HG03558 (cell line): Measurements from ENCODE around the gene MCRS1.
"Not testable (repeated sequence)": the region's sequence is repeated elsewhere in the genome, so short reads cannot be mapped to it uniquely, and the experiment has no call there.

Source experiments
- ATAC-seq: cut with Tn5 transposase; IDR thresholded peaks from one replicate; pipeline ENCODE4 v1.9.1; 2021; ENCODE audit warnings: moderate number of reproducible peaks; ENCODE audit not compliant: unreplicated experiment; ENCODE audit errors: extremely low read depth

The MCRS1 gene, protein sequence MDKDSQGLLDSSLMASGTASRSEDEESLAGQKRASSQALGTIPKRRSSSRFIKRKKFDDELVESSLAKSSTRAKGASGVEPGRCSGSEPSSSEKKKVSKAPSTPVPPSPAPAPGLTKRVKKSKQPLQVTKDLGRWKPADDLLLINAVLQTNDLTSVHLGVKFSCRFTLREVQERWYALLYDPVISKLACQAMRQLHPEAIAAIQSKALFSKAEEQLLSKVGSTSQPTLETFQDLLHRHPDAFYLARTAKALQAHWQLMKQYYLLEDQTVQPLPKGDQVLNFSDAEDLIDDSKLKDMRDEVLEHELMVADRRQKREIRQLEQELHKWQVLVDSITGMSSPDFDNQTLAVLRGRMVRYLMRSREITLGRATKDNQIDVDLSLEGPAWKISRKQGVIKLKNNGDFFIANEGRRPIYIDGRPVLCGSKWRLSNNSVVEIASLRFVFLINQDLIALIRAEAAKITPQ

DNA sequence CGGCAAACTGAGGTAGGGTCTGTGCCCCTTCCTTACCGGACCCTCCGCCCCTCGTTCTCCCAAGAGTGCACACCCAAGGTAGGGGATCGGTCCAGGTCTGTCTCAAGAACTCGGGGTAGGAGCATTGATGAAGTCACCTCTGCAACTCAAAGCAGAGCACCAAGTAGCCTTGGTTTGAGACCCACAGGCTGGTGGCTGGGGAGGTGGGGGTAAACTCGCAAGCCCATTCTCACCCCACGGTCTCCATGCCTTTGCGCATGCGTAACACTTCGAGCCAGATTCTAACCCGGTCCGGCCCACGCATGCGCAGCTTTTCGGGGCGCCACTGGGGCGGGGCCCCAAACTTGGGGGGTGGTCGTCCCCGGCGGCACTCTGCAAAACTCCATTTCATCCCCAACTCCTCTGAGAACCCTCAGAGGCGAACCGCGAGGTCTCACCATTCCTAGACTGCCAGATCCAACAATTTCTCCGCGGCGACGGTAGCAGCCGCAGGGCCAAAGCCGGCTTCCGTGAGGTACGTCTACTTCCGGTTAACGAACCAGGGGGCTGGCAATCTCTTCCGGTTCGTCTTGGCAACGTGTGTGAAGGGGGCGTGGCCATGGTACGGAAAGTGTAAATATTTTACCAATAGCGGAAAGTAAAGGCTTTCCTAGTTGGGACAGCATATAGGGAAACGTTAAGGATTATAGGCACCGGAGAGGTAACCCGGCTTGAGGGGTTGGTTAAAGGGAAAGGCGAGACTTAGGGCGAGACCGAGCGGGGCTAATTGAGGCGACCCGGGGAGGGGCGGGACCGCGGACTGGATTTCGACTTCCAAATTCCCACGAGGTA lies at the start of gene MCRS1:
TSS of gene MCRS1 (minus strand) at position 532 of the 831 bp plus-strand sequence. CDS start 1,411 bp downstream, outside the sequence.
- ATAC-seq = peak; percentile 57

DNA sequence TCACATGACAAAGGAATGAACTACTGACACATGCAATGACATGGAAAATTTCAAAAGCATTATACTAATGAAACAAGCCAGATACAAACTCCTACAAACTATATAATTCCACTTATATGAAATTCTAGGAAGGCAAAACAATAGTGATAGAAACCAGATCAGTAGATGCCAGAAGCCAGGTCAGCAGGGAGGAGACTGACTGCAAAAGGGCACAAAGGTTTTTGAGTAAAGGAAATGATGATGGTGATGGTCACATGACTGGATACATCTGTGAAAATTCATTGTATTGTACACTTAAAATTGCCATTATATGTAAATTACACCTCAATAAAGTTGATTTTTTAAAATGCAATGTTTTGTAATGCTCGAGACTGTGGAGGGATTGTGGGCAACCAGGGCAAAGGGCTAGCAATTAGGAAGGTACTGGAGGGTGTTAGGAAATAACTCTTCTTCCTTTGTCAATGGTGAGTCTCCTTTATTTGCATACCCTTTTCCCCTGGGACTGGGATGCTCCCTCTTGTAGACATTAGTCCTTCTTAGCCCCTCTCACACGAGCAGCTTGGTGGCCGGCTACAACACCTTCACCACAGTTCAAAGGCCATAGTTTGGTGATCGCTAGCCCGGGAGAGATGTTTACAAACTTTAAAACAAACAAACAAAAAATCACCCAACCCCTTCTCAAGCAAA lies 48.7 kb upstream of the MCRS1 start:
- no peak for ATAC-seq

- ATAC-seq = no peak
Observed at GRCh38 chr12:49615725-49616124, 47.8 kb upstream of the MCRS1 start.

GRCh38 chr12:49612210-49612609 lies 44.3 kb upstream of the MCRS1 start:
- no peak for ATAC-seq

DNA sequence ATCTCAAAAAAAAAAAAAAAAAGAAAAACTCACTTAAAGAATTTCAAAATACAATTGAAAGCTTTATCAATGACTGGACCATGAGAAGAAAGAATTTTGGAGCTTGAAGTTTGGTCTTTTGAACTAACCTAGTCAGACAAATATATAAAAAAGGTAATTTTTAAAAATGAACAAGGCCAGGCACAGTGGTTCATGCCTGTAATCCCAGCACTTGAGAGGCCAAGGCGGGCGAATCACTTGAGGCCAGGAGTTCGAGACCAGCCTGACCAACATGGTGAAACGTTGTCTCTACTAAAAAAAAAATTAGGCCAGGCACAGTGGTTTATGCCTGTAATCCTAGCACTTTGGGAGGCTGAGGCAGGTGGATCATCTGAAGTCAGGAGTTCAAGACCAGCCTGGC lies 42.8 kb upstream of the MCRS1 start:
- not testable (repeated sequence) for ATAC-seq

- no peak for ATAC-seq
Observed at GRCh38 chr12:49609875-49610154, 41.9 kb upstream of the MCRS1 start.

DNA sequence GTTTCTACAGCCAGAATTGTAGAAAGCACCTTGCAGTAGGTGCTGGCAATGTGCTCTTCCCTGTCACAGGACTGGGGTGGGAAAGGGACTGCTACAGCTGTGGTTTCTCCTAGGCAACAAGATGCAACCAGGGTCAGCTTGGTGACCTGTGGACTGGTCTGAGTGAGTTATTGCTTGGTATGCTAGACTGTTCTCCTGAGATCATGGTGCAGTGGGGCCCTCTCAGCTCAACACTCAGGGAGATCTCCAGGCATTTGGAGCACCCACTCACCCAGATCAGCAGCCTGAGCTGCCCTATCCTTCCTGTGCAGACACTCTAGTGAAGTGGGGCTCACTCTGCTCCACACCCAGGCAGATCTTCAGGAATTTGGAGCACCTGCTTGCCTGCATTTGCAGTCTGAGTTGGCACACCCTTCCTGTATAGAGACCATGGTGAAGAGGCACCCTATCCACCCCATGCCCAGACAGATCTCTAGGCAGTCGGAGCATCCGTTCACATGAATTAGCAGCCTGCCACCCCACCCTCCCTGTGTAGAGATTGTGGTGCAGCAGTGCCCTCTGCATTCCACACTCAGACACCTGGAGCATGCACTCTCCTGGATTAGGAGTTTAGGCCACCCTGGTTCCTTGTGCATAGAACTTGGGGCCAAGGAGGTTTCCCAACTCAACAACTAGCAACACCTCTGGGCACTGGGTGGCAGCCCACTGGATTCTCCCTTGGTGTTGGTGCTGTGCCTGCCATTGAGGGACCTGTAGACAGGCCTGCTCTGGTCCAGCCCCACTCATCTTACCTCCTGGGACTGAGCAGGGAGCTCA lies 41.3 kb upstream of the MCRS1 start:
- ATAC-seq = no peak

DNA sequence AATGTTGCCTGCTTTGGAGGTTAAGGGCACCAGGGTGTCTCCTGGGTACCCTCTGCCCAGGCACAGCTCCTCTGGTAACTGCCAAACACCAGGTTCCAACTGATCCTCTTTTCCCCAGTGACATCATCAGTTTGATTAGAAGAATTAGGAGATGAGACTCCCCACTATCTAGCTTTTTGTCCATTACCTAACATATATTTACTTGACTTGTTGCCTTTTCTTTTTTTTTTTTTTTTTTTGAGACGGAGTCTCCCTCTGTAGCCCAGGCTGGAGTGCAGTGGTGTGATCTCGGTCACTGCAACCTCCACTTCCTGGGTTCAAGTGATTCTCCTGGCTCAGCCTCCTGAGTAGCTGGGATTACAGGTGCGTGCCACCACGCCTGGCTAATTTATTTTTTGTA lies 37.6 kb upstream of the MCRS1 start, which contains the start of gene FAM186B:
TSS of gene FAM186B (minus strand) at position 101 of the 400 bp plus-strand sequence. CDS start 162 bp downstream, outside the sequence.
- ATAC-seq = not testable (repeated sequence)

GRCh38 chr12:49604856-49605255 lies 36.9 kb upstream of the MCRS1 start:
- ATAC-seq = no peak

GRCh38 chr12:49603721-49604120 lies 35.8 kb upstream of the MCRS1 start:
- no peak for ATAC-seq

DNA sequence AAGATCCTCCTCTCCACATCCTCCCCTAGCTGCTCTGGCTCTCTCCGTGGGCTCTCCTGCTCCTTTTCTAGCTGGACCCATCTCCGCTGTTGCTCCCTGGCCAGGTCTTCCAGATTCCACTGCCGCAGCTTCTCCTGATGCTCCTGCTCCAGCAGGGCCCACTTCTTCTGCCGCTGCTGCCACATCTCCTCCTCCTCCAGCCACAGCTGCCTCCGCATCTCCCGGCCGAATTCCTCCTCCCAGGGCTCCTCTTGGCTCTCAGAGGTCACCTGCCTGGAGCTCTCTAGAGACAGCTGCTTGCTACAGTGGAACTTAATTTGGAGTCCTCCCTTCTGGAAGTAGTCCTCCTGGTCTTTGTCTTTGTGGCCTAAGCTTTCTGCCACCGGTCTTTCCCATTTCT lies 32.0 kb upstream of the MCRS1 start:
- no peak for ATAC-seq

DNA sequence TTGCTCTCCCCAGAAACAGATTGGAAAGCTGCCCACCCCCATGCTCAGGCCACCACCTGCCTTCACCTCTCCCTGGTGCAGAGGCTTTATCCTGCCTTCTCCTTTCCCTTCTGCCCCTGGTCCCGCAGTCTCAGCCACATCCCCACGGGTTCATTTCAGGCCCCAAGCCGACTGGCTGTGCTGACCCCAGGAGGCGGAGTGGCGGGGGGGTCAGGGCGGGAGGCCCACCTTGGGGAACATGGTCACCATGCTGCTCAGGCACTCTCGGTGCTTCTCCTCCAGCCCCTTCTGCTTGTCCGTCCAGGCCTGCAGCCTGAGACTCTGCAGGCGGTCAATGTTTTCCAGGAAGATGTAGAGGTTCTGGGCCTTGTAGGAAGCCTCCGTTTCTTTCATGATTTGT lies 30.6 kb upstream of the MCRS1 start:
- ATAC-seq = no peak

DNA sequence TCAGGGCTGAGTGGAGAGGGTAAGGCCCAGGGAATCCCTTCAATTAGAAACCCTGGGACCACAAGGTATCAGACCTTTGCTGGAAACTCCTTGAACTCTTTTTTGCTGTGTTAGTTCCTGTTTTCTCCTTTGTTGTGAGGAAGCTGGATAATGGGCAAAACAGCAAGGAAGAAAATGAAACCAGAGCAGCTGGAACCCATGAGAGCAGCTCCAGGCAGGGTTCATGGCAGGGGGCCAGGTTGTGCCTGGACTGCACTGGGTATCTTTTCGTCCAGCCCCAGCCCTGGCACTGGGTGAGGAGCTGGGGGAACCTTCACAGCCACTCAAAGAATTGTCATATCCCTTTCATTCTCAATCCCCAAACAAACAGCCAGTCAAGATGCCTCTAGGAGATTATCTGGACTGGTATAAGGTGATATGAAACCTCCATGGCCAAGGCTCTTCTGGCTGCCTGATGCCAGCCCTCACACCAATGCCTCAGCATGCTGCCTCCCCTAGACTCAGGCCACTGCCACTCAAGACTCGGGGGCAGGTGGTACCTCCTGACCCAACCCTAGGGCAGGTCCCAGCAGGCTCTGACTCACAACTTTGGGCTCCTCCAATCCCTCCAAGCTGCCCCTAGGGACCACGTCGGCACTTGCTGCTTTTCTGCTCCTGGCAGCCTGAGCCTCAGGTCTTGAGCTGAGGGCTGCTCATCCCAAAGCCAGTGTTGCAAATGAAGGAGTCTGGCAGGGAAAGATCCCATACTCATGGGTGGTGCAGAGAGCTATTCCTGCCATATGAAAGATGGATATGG lies 21.0 kb upstream of the MCRS1 start:
- ATAC-seq = no peak

GRCh38 chr12:49588281-49588680 lies 20.3 kb upstream of the MCRS1 start:
- ATAC-seq = no peak

DNA sequence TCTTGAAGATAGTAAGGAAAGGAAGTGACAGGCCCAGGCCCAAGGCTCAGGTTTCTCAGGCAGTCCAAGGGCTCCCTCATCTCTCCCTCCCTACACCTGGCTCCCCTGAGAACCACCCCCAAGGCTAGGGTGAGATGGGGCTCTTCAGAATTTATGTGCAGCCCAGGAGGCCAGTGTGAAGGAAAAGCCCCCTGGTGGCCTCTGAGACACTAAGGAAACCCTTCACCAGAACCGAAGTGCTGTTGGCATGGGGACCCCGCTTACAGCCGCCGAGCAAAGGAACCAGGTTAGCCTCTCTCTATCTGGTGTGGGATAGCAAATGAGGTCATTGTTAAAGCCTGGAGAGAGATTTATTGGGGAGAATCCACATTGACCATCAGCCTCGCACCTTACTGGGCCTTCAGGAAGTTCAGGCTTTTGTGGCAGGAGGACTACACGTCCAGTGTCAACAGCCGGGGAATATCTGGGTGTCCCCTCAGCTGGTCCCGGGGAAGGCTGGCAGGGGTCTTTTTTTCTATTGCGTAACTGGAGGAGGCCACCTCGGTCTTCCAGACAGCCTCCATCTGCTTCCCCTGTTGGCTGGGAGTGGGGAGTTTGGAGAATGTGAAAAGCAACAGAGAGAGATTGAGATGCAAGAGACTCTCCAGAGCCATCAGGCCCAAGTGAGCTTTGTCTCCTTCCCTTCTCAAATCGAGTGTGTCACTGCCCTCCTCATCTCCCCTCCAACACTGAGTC lies 19.4 kb upstream of the MCRS1 start:
- no peak for ATAC-seq

DNA sequence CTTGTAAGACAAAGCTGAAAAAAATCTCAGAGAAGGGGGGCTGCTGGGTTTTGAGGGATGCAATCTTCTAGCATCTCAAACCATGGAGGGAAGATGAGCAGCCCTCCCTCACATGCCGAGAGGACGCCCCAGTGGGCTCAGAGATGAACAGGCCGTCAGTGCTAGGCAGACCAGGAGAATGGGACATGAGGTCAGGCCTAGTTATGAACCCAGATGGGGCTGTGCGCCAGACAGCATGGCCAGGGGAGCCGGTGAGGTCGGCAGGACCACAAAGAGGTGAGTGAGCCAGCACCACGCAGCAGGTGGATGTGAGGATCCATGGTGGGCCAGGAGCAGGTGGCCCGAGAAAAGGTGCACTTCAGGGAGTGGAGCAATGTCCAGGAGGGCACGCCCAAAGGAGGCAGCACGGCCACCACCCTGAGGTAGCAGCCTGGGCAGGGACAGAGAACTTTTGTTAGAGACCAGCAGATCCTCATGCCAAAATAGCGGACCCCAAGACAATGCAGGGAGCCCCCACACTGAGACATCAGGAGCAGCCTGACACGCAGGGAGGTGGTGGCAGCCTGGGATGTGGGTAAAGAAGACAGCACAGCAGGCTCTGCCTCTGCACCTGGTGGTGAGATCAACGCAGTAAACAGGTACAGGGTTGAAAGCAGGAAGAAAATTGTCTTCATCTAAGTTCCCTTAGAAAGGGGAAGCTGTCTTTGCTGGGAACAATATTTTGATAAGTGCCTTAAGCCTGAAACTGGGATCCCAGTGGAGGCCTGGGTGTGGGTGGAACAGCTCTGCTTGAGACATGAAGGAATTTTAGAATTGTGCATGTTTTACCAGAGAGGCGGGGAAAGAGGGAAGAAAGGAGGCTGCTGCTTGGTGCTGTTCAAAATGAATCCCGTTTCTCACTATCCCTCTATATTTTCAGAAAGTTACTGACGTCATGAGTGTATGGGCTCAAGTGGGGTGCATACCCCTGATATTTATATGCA lies 17.8 kb upstream of the MCRS1 start:
- no peak for ATAC-seq

- ATAC-seq = no peak
Observed at GRCh38 chr12:49584591-49584990, 16.6 kb upstream of the MCRS1 start.
